Endothelial cell (in vitro differentiated cells): ENCODE results near the gene RS1. TPM values are rescaled to one million over a fixed set of nuclear protein-coding genes. Genes with fewer than 3 reads are reported as not detected.

Experiments used
- DNase-seq: peaks from one replicate; pipeline ENCODE4 v3.0.0; 2021; ENCODE audit warnings: low spot score
- H3K27ac Mint-ChIP-seq: one replicate; pipeline ENCODE4 v1.8.0; 2021; ENCODE audit warnings: mixed read lengths, inconsistent platforms; ENCODE audit not compliant: unreplicated experiment
- H3K27me3 Mint-ChIP-seq: one replicate; pipeline ENCODE4 v1.8.0; 2021; ENCODE audit warnings: mild to moderate bottlenecking, moderate library complexity, mixed read lengths, inconsistent platforms; ENCODE audit not compliant: unreplicated experiment
- H3K36me3 Mint-ChIP-seq: one replicate; pipeline ENCODE4 v1.8.0; 2021; ENCODE audit warnings: mild to moderate bottlenecking, low read depth, mixed read lengths, inconsistent platforms; ENCODE audit not compliant: unreplicated experiment
- H3K4me1 Mint-ChIP-seq: one replicate; pipeline ENCODE4 v1.8.0; 2021; ENCODE audit warnings: mild to moderate bottlenecking, mixed read lengths, inconsistent platforms; ENCODE audit not compliant: unreplicated experiment
- H3K4me3 Mint-ChIP-seq: one replicate; pipeline ENCODE4 v1.8.0; 2021; ENCODE audit warnings: mild to moderate bottlenecking, mixed read lengths, inconsistent platforms; ENCODE audit not compliant: unreplicated experiment
- H3K9me3 Mint-ChIP-seq: one replicate; pipeline ENCODE4 v1.8.0; 2021; ENCODE audit warnings: mixed read lengths, inconsistent platforms; ENCODE audit not compliant: unreplicated experiment
- long read RNA-seq: library from polyadenylated mRNA; unstranded; transcript quantifications from one replicate; pipeline ENCODE4 v2.0.0, GENCODE V29; 2020; ENCODE audit not compliant: unreplicated experiment
- total RNA-seq: library from RNA; stranded (reverse); fragmentation: NEBNext Ultra II Directional; extraction: Animal tissue kit (Norgen Biotek cat#: 25700); gene quantifications from one replicate; pipeline ENCODE4 v1.2.1, GENCODE V29; 2021; ENCODE audit not compliant: unreplicated experiment
- TF ChIP-seq, protein P1 (sequence below): fragments of 200-600 bp; sonication (generic); IDR thresholded peaks from one replicate; pipeline ENCODE4 v1.5.0; 2021; ENCODE audit warnings: antibody characterized with exemption; ENCODE audit not compliant: unreplicated experiment

The RS1 gene
- total RNA-seq, result not detected
- long read RNA-seq, result 0 reads

DNA sequence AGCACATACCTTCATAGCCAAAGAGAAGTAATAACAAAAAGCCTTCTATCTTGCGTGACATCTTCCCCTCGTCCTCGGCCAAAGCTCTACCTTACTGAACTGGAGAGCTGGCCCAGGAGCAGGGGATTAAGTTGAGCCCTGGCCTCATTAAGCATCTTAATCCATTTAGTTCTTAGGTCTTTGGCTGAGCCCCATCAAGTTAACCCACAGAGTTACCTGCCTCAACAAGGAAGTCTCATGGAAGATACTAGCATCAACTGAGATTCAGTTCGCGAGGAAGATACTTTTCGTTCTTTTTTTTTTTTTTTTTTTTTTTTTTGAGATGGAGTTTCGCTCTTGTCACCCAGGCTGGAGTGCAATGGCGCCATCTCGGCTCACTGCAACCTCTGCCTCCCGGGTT lies at the start of gene RS1:
Gene RS1 (minus strand): TSS at position 101 of the 400 bp plus-strand sequence. CDS start 40 bp downstream, at position 61.
- no peak for DNase-seq
- no peaks in the 10 kb centered on the region for H3K36me3 Mint-ChIP-seq
- no peaks in the 10 kb centered on the region for H3K4me1 Mint-ChIP-seq
- H3K4me3 Mint-ChIP-seq, result no peak within 1 kb of the TSS
- no peak within 1 kb of the TSS for H3K27ac Mint-ChIP-seq
- H3K9me3 Mint-ChIP-seq, result no peaks in the 10 kb centered on the region
- TF ChIP-seq, protein P1, sequence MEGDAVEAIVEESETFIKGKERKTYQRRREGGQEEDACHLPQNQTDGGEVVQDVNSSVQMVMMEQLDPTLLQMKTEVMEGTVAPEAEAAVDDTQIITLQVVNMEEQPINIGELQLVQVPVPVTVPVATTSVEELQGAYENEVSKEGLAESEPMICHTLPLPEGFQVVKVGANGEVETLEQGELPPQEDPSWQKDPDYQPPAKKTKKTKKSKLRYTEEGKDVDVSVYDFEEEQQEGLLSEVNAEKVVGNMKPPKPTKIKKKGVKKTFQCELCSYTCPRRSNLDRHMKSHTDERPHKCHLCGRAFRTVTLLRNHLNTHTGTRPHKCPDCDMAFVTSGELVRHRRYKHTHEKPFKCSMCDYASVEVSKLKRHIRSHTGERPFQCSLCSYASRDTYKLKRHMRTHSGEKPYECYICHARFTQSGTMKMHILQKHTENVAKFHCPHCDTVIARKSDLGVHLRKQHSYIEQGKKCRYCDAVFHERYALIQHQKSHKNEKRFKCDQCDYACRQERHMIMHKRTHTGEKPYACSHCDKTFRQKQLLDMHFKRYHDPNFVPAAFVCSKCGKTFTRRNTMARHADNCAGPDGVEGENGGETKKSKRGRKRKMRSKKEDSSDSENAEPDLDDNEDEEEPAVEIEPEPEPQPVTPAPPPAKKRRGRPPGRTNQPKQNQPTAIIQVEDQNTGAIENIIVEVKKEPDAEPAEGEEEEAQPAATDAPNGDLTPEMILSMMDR, result no peak
- peaks cover 4% of the 10 kb centered on the region for H3K27me3 Mint-ChIP-seq

DNA sequence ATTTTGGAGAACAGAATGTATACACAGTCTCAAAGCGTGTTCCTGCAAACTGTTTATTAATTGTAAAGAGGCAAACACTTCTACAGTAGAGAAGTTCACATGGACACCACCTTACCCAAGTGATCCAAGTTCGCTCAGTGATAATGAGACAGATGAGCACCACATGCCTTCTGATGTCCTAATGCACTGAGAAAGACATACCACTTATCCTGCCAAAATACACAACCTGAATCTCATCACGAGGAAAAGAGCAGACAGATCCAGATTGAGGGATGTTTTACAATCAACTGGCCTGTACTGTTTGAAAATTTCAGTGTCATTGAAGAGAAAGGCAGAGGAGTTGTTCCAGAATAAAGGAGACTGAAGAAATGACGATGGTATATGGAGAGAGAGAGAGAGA lies 47.9 kb upstream of the RS1 start:
- Mint-ChIP-seq H3K4me1 (peaks cover 3% of the 10 kb centered on the region), H3K9me3 (no peaks in the 10 kb centered on the region), H3K27me3 (no peaks in the 10 kb centered on the region), H3K27ac (no peak overlapping the region), H3K4me3 (no peak overlapping the region), H3K36me3 (no peaks in the 10 kb centered on the region)
- DNase-seq, result no peak
- TF ChIP-seq, protein P1, result no peak

DNA sequence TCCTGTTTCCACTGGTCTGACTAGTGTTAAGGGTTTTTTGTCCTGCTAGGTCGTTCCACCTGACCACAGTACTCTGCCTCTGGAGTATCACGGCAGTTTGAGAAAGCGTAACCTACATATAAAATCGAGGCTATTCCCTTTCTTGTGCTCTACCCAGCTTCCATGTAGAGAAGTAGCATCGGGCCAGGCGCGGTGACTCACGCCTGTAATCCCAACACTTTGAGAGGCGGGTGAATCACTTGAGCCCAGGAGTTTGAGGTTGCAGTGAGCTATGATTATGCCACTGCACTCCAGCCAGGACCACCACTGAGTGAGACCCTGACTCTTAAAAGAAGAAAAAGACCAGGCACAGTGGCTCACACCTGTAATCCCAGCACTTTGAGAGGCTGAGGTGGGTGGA lies 43.0 kb upstream of the RS1 start:
- TF ChIP-seq, protein P1, result no peak
- H3K27ac Mint-ChIP-seq, result no peak overlapping the region
- no peak overlapping the region for H3K4me3 Mint-ChIP-seq
- no peaks in the 10 kb centered on the region for H3K9me3 Mint-ChIP-seq
- H3K27me3 Mint-ChIP-seq, result no peaks in the 10 kb centered on the region
- no peak for DNase-seq
- no peaks in the 10 kb centered on the region for H3K4me1 Mint-ChIP-seq
- no peaks in the 10 kb centered on the region for H3K36me3 Mint-ChIP-seq

DNA sequence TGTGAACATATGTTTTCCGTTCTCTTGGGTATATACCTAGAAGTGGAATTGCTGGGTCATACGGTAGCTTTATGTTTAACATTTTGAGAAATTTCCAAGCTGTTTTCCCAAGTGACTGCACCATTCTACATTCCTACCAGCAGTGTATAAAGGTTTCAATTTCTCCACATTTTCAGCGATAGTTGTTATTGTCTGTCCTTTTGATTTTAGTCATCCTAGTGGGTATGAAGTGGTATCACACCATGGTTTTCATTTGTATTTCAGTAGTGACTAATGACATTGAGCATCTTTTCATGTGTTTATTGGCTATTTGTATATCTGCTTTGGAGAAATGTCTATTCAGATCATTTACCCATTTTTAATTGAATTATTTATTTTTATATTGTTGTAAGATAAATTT lies 37.9 kb upstream of the RS1 start:
- Mint-ChIP-seq H3K4me3 (no peak overlapping the region), H3K4me1 (no peaks in the 10 kb centered on the region), H3K9me3 (no peaks in the 10 kb centered on the region), H3K27me3 (no peaks in the 10 kb centered on the region), H3K27ac (no peak overlapping the region), H3K36me3 (no peaks in the 10 kb centered on the region)
- DNase-seq, result no peak
- TF ChIP-seq, protein P1, result no peak

DNA sequence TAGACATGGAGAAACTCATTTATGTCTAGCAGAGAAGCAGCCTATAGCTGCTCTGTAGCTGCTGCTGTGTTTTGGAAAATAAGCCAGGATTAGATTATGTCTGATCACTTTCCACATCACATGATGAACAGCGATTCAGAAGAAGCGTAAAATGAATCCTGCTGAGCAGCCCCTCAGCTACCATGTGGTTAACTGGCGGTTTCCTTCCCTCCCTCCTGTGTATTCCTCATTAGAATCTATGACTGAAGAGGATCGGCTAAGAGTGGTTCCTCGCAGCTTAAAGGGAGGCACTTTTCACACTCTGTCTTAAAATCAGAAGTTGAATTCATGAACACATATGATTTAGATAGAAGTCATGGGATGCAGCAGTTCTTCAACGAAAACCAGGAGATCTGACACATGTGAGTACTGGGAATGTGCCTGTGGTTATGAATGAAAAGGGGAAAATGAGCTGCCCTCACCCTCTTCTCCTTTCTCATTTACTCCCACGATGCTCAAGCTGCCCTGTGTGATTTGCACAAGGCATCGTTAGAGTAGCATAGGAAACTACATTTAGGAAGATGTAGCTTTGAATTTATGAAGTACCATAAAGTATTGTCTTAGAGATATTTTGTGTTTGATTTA lies 35.6 kb upstream of the RS1 start, which contains the start of gene PPEF1:
Gene PPEF1 (plus strand): TSS at position 220 of the 624 bp plus-strand sequence. CDS start 136 bp downstream, at position 356.
- Mint-ChIP-seq H3K4me1 (no peaks in the 10 kb centered on the region), H3K27me3 (no peaks in the 10 kb centered on the region), H3K9me3 (no peaks in the 10 kb centered on the region)

More for the DNA sequence above, 35.6 kb upstream of the RS1 start, which contains the start of gene PPEF1:
- TF ChIP-seq, protein P1, result no peak
- Mint-ChIP-seq H3K36me3 (no peaks in the 10 kb centered on the region), H3K4me3 (no peak within 1 kb of the TSS), H3K27ac (no peak within 1 kb of the TSS)
- DNase-seq, result no peak
